Sigmoid colon (tissue), 4 donors: ENCODE data around the gene TM4SF5.

Experiments used
- POLR2A ChIP-seq, 2 donors: fragments of 450-650 bp; IDR thresholded peaks; one replicate each; pipeline ENCODE4 v1.6.1; 2016; ENCODE audit warnings: antibody characterized with exemption in 2 of 2, mild to moderate bottlenecking in 2 of 2, moderate library complexity in 2 of 2
- POLR2AphosphoS5 ChIP-seq, 4 donors: sonication (generic); formaldehyde crosslinking; IDR thresholded peaks; one replicate each; pipeline ENCODE4 v1.6.1; 2017; ENCODE audit warnings: antibody characterized with exemption in 4 of 4
- TF ChIP-seq, protein P1 (sequence below), 4 experiments: fragments of 450-650 bp in 3 of 4; fragments of 200-600 bp in 1 of 4; IDR thresholded peaks; one replicate each; pipeline ENCODE4 v1.5.1; 2016 to 2019; ENCODE audit warnings: antibody characterized with exemption in 4 of 4, mild to moderate bottlenecking in 3 of 4, moderate library complexity in 2 of 4

DNA sequence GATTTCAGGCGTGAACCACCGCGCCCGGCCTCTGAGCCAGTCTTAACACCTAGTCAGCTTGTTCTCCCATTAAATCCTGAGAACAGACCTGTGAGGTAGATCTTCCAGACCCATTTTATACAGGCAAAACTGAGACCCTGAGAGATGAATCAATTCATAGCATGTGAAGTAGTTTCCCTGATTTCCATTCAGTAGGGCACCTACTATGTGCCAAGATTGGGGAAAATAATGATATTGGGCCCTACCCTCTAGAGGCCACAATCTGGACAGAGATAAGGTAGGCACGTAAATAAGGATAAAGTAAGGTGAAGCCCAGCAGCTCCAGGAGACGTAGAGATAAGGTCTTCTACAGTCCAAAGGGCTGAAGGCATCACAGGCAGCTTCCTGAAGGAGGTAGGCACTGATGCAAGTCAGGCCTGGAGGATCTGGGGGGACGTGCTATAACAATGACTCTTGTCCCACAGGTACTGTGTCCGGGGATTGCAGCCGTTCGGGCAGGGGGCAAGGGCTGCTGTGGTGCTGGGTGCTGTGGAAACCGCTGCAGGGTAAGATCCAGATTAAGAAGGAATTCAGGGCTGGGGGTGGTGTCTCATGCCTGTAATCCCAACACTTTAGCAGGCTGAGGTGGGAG is 8.8 kb downstream of the TM4SF5 start:
- TF ChIP-seq, protein P1, sequence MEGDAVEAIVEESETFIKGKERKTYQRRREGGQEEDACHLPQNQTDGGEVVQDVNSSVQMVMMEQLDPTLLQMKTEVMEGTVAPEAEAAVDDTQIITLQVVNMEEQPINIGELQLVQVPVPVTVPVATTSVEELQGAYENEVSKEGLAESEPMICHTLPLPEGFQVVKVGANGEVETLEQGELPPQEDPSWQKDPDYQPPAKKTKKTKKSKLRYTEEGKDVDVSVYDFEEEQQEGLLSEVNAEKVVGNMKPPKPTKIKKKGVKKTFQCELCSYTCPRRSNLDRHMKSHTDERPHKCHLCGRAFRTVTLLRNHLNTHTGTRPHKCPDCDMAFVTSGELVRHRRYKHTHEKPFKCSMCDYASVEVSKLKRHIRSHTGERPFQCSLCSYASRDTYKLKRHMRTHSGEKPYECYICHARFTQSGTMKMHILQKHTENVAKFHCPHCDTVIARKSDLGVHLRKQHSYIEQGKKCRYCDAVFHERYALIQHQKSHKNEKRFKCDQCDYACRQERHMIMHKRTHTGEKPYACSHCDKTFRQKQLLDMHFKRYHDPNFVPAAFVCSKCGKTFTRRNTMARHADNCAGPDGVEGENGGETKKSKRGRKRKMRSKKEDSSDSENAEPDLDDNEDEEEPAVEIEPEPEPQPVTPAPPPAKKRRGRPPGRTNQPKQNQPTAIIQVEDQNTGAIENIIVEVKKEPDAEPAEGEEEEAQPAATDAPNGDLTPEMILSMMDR (IDR thresholded peaks at IDR 0.05) = no peak
- TF ChIP-seq POLR2AphosphoS5 (IDR thresholded peaks at IDR 0.05) (no peak), POLR2A (IDR thresholded peaks at IDR 0.05) (no peak)
